NCI-H2029 (cell line): Measurements from ENCODE around the gene PCBP3.
"Not testable (repeated sequence)": the region's sequence is repeated elsewhere in the genome, so short reads cannot be mapped to it uniquely, and the experiment has no call there.

Experiments used
- DNase-seq: peaks from one replicate; lab custom pipeline; 2025; lab: John Stamatoyannopoulos, UW

Gene PCBP3

GRCh38 chr21:45788198-45788597 lies 144.7 kb downstream of the PCBP3 start:
- no peak for DNase-seq

- DNase-seq: no peak
Measured at GRCh38 chr21:45788637-45789506, 145.3 kb downstream of the PCBP3 start.

GRCh38 chr21:45790427-45790826 lies 146.9 kb downstream of the PCBP3 start:
- no peak for DNase-seq

- DNase-seq: no peak
Measured at GRCh38 chr21:45791562-45792418, 148.3 kb downstream of the PCBP3 start.

- no peak for DNase-seq
Measured at GRCh38 chr21:45792682-45793383, 149.3 kb downstream of the PCBP3 start.

GRCh38 chr21:45794027-45794426 lies 150.5 kb downstream of the PCBP3 start:
- DNase-seq: no peak

GRCh38 chr21:45796003-45796402 lies 152.5 kb downstream of the PCBP3 start:
- DNase-seq: no peak

- DNase-seq: no peak
Measured at GRCh38 chr21:45797338-45797737, 153.8 kb downstream of the PCBP3 start.

GRCh38 chr21:45799765-45800338 lies 156.3 kb downstream of the PCBP3 start:
- no peak for DNase-seq

- no peak for DNase-seq
Measured at GRCh38 chr21:45800339-45801080, 157.0 kb downstream of the PCBP3 start.

GRCh38 chr21:45801129-45801964 lies 157.8 kb downstream of the PCBP3 start:
- no peak for DNase-seq

- no peak for DNase-seq
Measured at GRCh38 chr21:45801989-45802388, 158.5 kb downstream of the PCBP3 start.

GRCh38 chr21:45802425-45802824 lies 158.9 kb downstream of the PCBP3 start:
- no peak for DNase-seq

- no peak for DNase-seq
Measured at GRCh38 chr21:45802956-45803617, 159.6 kb downstream of the PCBP3 start.

- no peak for DNase-seq
Measured at GRCh38 chr21:45803618-45804340, 160.3 kb downstream of the PCBP3 start.

- no peak for DNase-seq
Measured at GRCh38 chr21:45804809-45805313, 161.3 kb downstream of the PCBP3 start.

GRCh38 chr21:45805321-45805720 lies 161.8 kb downstream of the PCBP3 start:
- no peak for DNase-seq

- no peak for DNase-seq
Measured at GRCh38 chr21:45806042-45806441, 162.5 kb downstream of the PCBP3 start.

- DNase-seq: not testable (repeated sequence)
Measured at GRCh38 chr21:45808663-45809062, 165.1 kb downstream of the PCBP3 start.
